Stimulated activated CD8-positive, alpha-beta memory T cell treated with anti-CD3 and anti-CD28 coated beads, Interleukin-15, amount 100 ng/mL, for 1 hour (primary cell): ENCODE data around the gene CAMTA1.
"Not testable (repeated sequence)": the region's sequence is repeated elsewhere in the genome, so short reads cannot be mapped to it uniquely, and the experiment has no call there.

Experiments used
- DNase-seq: peaks from one replicate; pipeline ENCODE4 v3.0.0-alpha.2; 2020; ENCODE audit warnings: low read depth

The CAMTA1 gene

DNA sequence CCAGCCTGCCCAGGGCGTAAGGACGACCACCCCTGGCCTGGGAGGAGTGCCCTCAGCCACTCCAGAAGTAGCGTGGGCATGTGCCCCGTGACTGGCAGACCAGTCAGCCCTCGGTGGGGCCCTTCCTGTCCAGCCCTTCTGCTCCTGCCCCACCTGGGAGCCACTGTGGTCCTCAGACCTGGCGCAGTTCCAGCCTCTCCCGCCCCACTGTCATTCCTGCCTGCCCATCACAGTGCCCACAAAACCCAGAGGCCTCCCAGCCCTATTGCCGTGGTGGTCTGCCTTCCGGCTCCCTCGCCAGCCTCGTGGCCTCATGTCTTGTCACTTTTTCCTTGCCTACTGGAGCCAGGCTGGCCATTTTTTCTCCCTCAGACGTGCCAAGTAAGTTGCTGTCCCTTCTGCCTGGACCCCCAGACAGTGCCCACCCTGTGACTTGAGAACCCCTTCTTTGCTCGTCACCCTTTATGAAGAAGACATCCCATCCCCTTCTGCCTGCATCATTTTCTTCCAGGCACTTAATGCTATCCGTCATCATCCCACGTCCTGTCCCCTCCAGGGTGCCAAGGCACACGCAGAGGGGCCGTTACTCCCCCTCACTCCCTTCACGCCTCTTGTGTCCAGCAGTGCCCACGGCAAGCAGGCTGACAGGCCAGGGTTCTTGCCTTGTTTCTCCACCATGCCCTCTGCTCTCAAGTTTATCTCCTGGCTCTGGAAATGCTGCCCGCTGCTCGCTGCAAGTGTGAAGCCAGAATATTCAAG, 122.6 kb downstream of the CAMTA1 start:
- no peak for DNase-seq

- DNase-seq: no peak
Measured at GRCh38 chr1:6909401-6909800, 124.1 kb downstream of the CAMTA1 start.

DNA sequence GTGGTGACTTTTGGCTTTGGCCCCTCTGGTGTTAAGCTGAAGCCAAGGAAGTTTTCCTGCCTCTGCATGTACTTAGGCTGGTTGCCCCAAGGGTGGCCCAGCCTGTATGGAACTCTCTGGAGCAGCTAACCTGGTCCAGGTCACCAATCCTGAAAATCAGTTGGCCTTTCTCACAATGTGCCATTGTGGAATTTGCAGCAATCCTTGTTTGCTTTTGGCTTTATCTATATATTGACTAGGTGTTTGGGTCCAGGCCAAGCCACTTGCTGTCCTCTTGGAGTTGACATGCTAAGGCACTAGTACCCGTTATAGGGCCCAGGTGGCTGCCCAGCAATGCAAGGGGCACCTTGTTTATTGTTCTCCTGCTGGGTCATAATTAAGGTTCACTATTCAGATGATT, 124.6 kb downstream of the CAMTA1 start:
- DNase-seq: no peak

- DNase-seq: no peak
Measured at GRCh38 chr1:6911021-6911941, 126.0 kb downstream of the CAMTA1 start.

DNA sequence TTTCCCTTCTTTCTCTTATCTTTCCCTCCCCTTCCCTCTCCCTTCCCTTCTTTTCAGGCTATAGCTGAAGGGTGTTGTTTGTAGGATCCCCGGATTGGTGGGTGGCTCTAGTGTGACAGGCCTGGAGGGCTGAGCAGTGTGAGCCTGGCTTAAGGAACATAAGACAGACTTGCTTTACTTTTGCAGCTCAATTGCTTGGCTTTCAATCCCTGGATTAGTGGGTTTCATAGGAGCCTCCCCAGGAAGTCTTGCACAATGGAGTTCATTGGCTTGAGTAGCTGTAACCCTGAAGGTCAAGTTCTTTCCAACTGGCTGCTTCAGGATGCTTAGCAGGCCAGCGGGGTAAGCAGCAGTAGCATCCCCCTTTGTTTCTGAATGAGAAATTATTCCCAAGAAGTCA, 126.7 kb downstream of the CAMTA1 start:
- DNase-seq: no peak

- no peak for DNase-seq
Measured at GRCh38 chr1:6912518-6912917, 127.3 kb downstream of the CAMTA1 start.

DNA sequence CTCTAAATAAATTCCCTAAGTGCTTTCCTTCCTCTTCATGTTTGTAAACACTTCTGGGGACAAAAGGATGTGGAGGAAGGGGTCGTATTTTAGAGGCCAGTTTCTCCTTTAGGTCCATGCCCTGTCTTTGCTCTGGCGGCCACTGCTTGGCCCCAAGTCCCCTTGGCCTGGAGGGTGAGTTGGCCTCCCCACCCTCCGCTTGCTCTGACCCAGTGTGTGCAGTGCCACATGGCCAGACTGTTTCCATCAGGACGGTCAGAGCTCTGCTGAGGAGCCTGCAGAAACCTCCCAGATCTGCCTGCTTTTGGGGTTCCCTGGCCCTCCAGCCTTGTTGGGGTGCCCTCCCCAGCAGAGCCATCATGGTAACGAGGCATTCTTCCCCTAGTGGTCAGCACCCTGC, 127.8 kb downstream of the CAMTA1 start:
- DNase-seq: no peak

- DNase-seq: no peak
Measured at GRCh38 chr1:6914706-6915105, 129.5 kb downstream of the CAMTA1 start.

- no peak for DNase-seq
Measured at GRCh38 chr1:6915999-6916565, 130.8 kb downstream of the CAMTA1 start.

- no peak for DNase-seq
Measured at GRCh38 chr1:6917067-6917466, 131.8 kb downstream of the CAMTA1 start.

DNA sequence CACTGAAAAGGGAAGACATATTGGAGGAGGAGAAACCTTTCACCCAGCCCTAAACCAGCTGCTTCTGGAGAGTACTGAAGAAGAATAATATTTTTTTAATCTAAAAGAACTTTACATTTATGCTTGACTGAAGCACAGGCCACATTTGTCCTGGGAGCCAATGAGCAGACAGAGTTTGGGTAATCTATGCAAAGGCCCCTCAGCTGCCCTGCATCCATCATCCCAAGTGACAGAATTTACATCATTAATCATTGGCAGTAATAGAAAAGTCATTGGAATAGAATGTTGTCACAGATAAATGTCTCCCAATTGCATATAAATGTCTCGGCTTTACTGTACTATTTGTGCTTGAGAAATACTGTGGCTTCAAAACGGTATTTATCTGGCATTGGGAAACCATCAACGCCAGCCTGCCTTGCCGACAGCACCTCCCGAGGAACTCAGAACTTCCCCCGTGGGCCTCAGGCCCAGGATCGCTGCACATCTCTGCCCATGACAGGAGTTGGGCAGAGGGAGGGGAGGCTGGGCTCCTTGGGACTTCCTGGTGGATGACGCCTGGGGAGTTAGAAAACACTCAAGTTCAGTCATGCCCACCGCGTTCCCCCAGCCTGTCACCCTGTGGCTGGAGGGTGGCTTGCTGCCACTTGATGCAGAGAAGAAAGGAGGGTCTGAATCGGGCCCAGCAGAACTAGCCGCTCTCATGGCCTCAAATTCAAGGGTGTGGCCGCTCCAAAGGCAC, 133.1 kb downstream of the CAMTA1 start:
- no peak for DNase-seq

DNA sequence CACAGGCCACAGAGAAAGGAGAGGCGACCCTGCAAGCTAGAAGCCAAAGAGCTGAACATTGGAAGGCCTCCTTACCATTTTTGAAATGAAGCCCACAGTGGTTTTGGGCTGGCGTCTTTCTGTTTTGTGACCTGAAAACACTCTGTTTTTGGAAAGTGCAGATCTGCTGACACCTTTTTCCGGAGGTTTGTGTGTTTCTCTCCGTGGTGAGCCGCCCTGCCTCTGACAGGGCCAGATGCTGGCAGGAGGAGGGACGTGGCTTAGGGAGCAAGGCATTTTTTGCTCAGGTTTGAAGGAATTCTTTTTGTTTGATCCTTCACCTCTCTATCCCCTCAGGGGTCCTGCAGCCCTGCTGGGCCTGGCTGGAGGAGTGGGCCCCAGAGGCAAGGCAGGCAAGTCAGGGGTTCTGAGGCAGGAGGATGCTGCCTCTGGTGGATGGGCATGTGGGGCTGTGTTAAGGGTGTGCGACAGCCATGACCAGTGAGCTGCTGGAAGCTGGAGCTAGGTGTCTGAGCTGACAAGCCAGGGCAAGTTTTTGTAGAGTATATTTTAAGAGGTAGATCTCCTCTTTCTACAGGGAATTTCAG, 133.8 kb downstream of the CAMTA1 start:
- DNase-seq: no peak

- not testable (repeated sequence) for DNase-seq
Measured at GRCh38 chr1:6921506-6921905, 136.3 kb downstream of the CAMTA1 start.

GRCh38 chr1:6922096-6922931, 137.1 kb downstream of the CAMTA1 start:
- DNase-seq: no peak

DNA sequence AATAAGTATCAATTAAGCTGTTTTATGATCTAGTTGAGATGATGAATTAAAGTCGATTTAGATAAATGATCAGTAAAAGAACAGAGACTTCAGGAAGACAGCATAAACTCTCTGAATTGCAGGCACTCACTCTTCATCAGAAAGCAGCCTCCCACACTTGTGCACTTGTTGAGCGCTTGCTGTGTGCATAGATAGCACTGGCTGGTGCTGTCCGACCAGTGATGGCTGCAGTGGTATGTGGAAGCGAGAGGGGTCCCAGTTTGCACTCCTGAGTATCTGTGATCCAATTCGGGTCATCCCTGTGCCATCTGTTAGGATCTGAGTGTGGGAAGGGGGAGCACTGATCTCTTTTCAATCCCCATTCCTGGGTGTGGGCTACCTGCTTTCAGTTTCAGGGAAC, 137.8 kb downstream of the CAMTA1 start:
- DNase-seq: no peak

DNA sequence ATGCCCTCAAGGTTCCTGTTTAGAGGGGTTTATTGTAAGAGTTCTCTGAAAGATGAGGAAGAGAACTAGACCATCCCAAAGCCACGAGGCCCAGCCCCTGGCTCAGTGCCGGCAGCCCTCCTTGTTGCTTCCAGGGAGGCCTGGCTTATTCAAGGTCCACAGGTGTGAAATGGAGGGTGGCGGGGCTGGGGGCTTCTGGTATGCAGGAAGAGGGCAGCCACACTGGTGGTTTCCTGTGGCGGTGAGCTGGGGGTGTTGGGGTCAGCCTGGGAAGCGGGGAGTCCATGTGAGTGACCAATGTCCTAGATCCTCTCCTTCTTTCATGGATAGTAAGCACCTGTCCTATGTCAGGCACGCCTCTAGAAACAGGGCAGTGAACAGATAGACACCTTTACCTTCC, 138.2 kb downstream of the CAMTA1 start:
- DNase-seq: no peak

DNA sequence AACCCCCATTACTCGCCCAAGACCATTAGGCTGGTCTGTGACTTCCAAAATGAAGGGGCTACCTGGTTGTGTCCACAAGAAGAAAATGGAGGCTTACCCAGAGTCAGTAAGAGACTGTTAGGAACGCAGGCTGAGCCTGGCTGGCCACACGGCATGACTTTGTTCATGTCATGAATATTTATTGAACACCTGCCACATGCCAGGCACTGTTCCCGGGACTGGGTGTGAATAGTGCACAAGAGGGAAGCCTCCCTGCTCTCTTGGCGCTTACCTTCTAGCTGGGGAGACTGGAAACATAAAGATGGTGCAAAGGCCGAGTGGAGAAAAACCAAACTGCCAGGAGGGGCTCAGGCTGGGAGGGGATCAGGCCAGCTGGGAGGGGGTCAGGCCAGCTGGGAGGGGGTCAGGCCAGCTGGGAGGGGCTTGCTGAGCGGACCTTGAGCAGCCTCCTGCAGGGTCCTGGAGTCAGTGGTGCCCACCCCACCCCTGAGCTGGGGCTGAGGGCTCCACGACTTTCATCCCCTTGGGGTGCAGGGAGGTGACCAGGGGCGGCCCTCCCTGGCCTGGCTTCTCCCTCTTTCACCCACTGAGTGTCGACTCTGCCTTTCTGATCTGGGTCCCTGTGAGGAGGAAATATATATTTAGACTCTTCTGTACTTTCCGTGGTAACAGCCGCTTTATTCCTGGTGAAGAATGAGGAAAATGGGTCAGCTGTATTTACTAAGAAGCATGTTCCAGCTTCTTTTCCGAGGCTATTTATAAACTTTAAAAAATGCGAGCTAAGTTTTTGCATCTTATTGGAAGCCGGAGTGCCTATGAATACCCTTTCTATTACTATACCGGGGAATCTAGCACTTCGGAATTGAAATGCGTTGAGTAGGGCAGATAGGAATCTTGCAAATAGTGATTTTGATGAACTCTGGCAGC, 139.0 kb downstream of the CAMTA1 start:
- DNase-seq: no peak

GRCh38 chr1:6924891-6925290, 139.6 kb downstream of the CAMTA1 start:
- no peak for DNase-seq

GRCh38 chr1:6927626-6928025, 142.4 kb downstream of the CAMTA1 start:
- no peak for DNase-seq
